Upper lobe of right lung (tissue), 1 donor: ENCODE results near the gene PLRG1. TPM values are rescaled to one million over a fixed set of nuclear protein-coding genes. Genes with fewer than 3 reads are reported as not detected.

Experiments used
- ATAC-seq: fragments of 200-7000 bp; cut with Tn5 transposase; one replicate; pipeline ENCODE4 v1.9.1; 2020; ENCODE audit warnings: mild to moderate bottlenecking, moderate library complexity
- DNase-seq: peaks from one replicate; pipeline ENCODE4 v3.0.0-alpha.2; 2020
- H3K27ac ChIP-seq: fragments of 200-600 bp; one replicate; pipeline ENCODE4 v1.8.0; 2022
- H3K27me3 ChIP-seq: fragments of 200-600 bp; one replicate; pipeline ENCODE4 v1.8.0; 2022; ENCODE audit warnings: mild to moderate bottlenecking
- H3K36me3 ChIP-seq: fragments of 200-600 bp; one replicate; pipeline ENCODE4 v1.8.0; 2022
- H3K4me1 ChIP-seq: fragments of 200-600 bp; one replicate; pipeline ENCODE4 v1.8.0; 2022
- H3K4me3 ChIP-seq: fragments of 200-600 bp; one replicate; pipeline ENCODE4 v1.8.0; 2022; ENCODE audit warnings: mild to moderate bottlenecking
- H3K9me3 ChIP-seq: fragments of 200-600 bp; one replicate; pipeline ENCODE4 v1.8.0; 2022
- CTCF ChIP-seq: fragments of 200-600 bp; IDR thresholded peaks from one replicate; pipeline ENCODE4 v1.8.0; 2022; ENCODE audit warnings: antibody characterized with exemption
- intact Hi-C: fragments of 100-400 bp; cut with DNase I; formaldehyde crosslinking; loops from one replicate; pipeline ENCODE4 v1.11.0; 2022
- total RNA-seq: library from RNA; stranded (reverse); fragmentation: NEBNext Ultra II Directional; extraction: Animal tissue kit (Norgen Biotek cat#: 25700); gene quantifications from one replicate; pipeline ENCODE4 v1.2.1, GENCODE V29; 2021
- donor health status: DM: no; HTN: yes; CAD: no; lungs with severe emphysema.

PLRG1 gene
- total RNA-seq, 1 donor from 2014 or later, result 68.8 TPM

- TF ChIP-seq CTCF, result no peak
- DNase-seq, result no peak
- intact Hi-C loops, result no loop called here
- Histone ChIP-seq H3K27ac (no peak overlapping the region), H3K36me3 (no peaks in the 10 kb centered on the region), H3K4me3 (no peak overlapping the region), H3K27me3 (peaks cover 63% of the 10 kb centered on the region), H3K9me3 (no peaks in the 10 kb centered on the region), H3K4me1 (peaks cover 11% of the 10 kb centered on the region)
- ATAC-seq, result no peak
Measured at GRCh38 chr4:154492288-154492687, 57.9 kb downstream of the PLRG1 start.

- Histone ChIP-seq H3K36me3 (no peaks in the 10 kb centered on the region), H3K4me3 (peak within 1 kb of the TSS; percentile 31), H3K27ac (no peak within 1 kb of the TSS), H3K4me1 (peaks cover 11% of the 10 kb centered on the region), H3K9me3 (no peaks in the 10 kb centered on the region), H3K27me3 (peaks cover 58% of the 10 kb centered on the region)
- intact Hi-C loops, result no loop called here
- no peak for DNase-seq
- no peak for TF ChIP-seq CTCF
- peak; percentile 32 for ATAC-seq
Measured at GRCh38 chr4:154491341-154492271, 58.6 kb downstream of the PLRG1 start, which contains the start of gene DCHS2. Gene DCHS2 (minus strand): TSS chr4:154491799. CDS start chr4:154491355, 444 bp downstream.

- Histone ChIP-seq H3K27me3 (peaks cover 58% of the 10 kb centered on the region), H3K4me3 (peak overlapping the region; percentile 31)
- peak; percentile 26 for ATAC-seq
Measured at GRCh38 chr4:154490583-154491340, 59.4 kb downstream of the PLRG1 start.

GRCh38 chr4:154490234-154490582 is 60.0 kb downstream of the PLRG1 start:
- Histone ChIP-seq H3K36me3 (no peaks in the 10 kb centered on the region), H3K27ac (no peak overlapping the region), H3K9me3 (no peaks in the 10 kb centered on the region), H3K4me3 (no peak overlapping the region), H3K27me3 (peaks cover 58% of the 10 kb centered on the region), H3K4me1 (peaks cover 11% of the 10 kb centered on the region)
- intact Hi-C loops, result no loop called here
- ATAC-seq (peak; percentile 8), DNase-seq (no peak)
- TF ChIP-seq CTCF, result no peak

More at GRCh38 chr4:154490583-154491340, 59.4 kb downstream of the PLRG1 start:
- no peak for TF ChIP-seq CTCF
- Histone ChIP-seq H3K36me3 (no peaks in the 10 kb centered on the region), H3K9me3 (no peaks in the 10 kb centered on the region), H3K27ac (no peak overlapping the region), H3K4me1 (peaks cover 11% of the 10 kb centered on the region)
- intact Hi-C loops, result no loop called here
- DNase-seq, result no peak

GRCh38 chr4:154489558-154490233 is 60.5 kb downstream of the PLRG1 start:
- no peak for ATAC-seq

More at GRCh38 chr4:154489558-154490233, 60.5 kb downstream of the PLRG1 start:
- no peak overlapping the region for H3K27ac ChIP-seq
- DNase-seq, result no peak
- H3K36me3 ChIP-seq, result no peaks in the 10 kb centered on the region
- no peaks in the 10 kb centered on the region for H3K9me3 ChIP-seq
- TF ChIP-seq CTCF, result no peak
- H3K27me3 ChIP-seq, result peaks cover 58% of the 10 kb centered on the region
- H3K4me3 ChIP-seq, result no peak overlapping the region
- H3K4me1 ChIP-seq, result peaks cover 11% of the 10 kb centered on the region
- intact Hi-C loops, result no loop called here
